CD8-positive, alpha-beta memory T cell (primary cell): ENCODE measurements around the gene CADM2. TPM values are rescaled to one million over a fixed set of nuclear protein-coding genes. Genes with fewer than 3 reads are reported as not detected.
"Not testable (repeated sequence)": the region's sequence is repeated elsewhere in the genome, so short reads cannot be mapped to it uniquely, and the experiment has no call there.

Experiments
- CTCF ChIA-PET: fragments of 350-600 bp; sonication (Branson Sonifier 250); formaldehyde crosslinking; loops from one replicate; lab custom pipeline; 2021; ENCODE audit warnings: antibody characterized with exemption; lab: Charles Lee
- POLR2A ChIA-PET: fragments of 350-600 bp; sonication (Branson Sonifier 250); formaldehyde crosslinking; loops from one replicate; lab custom pipeline; 2021; ENCODE audit warnings: antibody characterized with exemption; lab: Charles Lee
- DNase-seq, 5 donors: peaks; one replicate each; pipeline versions ENCODE4 v3.0.0 to v3.0.0-alpha.2; 2020 to 2022; ENCODE audit warnings: mixed read lengths in 1 of 5
- H3K27ac ChIP-seq: one replicate; pipeline ENCODE4 v1.7.0; 2013; ENCODE audit warnings: low read depth, mild to moderate bottlenecking, low read length, moderate library complexity
- H3K27me3 ChIP-seq: 2 replicates; pipeline ENCODE4 v1.7.0; 2013; ENCODE audit warnings: low read length, mild to moderate bottlenecking; ENCODE audit not compliant: insufficient read depth, poor library complexity, severe bottlenecking
- H3K36me3 ChIP-seq: 2 replicates; pipeline ENCODE4 v1.7.0; 2013; ENCODE audit warnings: mild to moderate bottlenecking, low read length, moderate library complexity; ENCODE audit not compliant: insufficient read depth
- H3K4me1 ChIP-seq: 2 replicates; pipeline ENCODE4 v1.7.0; 2013; ENCODE audit warnings: mild to moderate bottlenecking, low read length, moderate library complexity; ENCODE audit not compliant: insufficient read depth
- H3K4me3 ChIP-seq: 2 replicates; pipeline ENCODE4 v1.7.0; 2013; ENCODE audit warnings: mild to moderate bottlenecking, low read length
- H3K9me3 ChIP-seq: 2 replicates; pipeline ENCODE4 v1.7.0; 2013; ENCODE audit warnings: mild to moderate bottlenecking, low read length
- H3K27ac Mint-ChIP-seq, 8 donors: one replicate each; pipeline ENCODE4 v1.8.0; 2020 to 2021; ENCODE audit warnings: mixed read lengths in 8 of 8, mild to moderate bottlenecking in 6 of 8, inconsistent platforms in 3 of 8, moderate library complexity in 3 of 8
- H3K27me3 Mint-ChIP-seq, 2 donors: one replicate each; pipeline ENCODE4 v1.8.0; 2020 to 2021; ENCODE audit warnings: mixed read lengths in 2 of 2, mild to moderate bottlenecking in 1 of 2, moderate library complexity in 1 of 2
- H3K36me3 Mint-ChIP-seq, 3 donors: one replicate each; pipeline ENCODE4 v1.8.0; 2020 to 2021; ENCODE audit warnings: mixed read lengths in 3 of 3, inconsistent platforms in 1 of 3, mild to moderate bottlenecking in 1 of 3
- H3K4me1 Mint-ChIP-seq, 3 donors: one replicate each; pipeline ENCODE4 v1.8.0; 2020 to 2021; ENCODE audit warnings: mixed read lengths in 3 of 3, inconsistent platforms in 1 of 3, mild to moderate bottlenecking in 1 of 3
- H3K4me3 Mint-ChIP-seq, 7 donors: one replicate each; pipeline ENCODE4 v1.8.0; 2020 to 2021; ENCODE audit warnings: mixed read lengths in 7 of 7, mild to moderate bottlenecking in 6 of 7, moderate library complexity in 4 of 7, inconsistent platforms in 2 of 7
- H3K9me3 Mint-ChIP-seq, 5 donors: one replicate each; pipeline ENCODE4 v1.8.0; 2020 to 2022; ENCODE audit warnings: mixed read lengths in 5 of 5, mild to moderate bottlenecking in 3 of 5, moderate library complexity in 2 of 5, inconsistent platforms in 1 of 5
- polyA plus RNA-seq: library from polyadenylated mRNA; unstranded; fragments of 300-500 nt; fragmentation: Illumina TruSeq; gene quantifications from one replicate; pipeline ENCODE4 v1.2.3, GENCODE V29; 2021
- total RNA-seq, 2 experiments: library from RNA; stranded (reverse); gene quantifications; one replicate each; pipeline ENCODE4 v1.2.3, GENCODE V29; 2021

The CADM2 gene
- total and polyA plus RNA-seq, 3 experiments from 2014 or later: 0.22 to 0.27 TPM; not detected in 1

- CTCF ChIA-PET: no interaction called here
- POLR2A ChIA-PET: no interaction called here
Measured at GRCh38 chr3:85148036-85148435, 189.2 kb downstream of the CADM2 start.

GRCh38 chr3:85151555-85151954, 192.8 kb downstream of the CADM2 start:
- Histone ChIP-seq H3K36me3 (no peaks in the 10 kb centered on the region), H3K4me1 (no peaks in the 10 kb centered on the region), H3K4me3 (no peak overlapping the region), H3K27me3 (no peaks in the 10 kb centered on the region), H3K9me3 (no peaks in the 10 kb centered on the region), H3K27ac (no peak overlapping the region)
- peaks cover 5 to 17% (median 12%) of the 10 kb centered on the region in 5 donors for H3K9me3 Mint-ChIP-seq
- H3K36me3 Mint-ChIP-seq: peaks cover 0 to 3% (median 0%) of the 10 kb centered on the region in 3 donors
- no peak overlapping the region for H3K4me3 Mint-ChIP-seq
- no peak overlapping the region for H3K27ac Mint-ChIP-seq
- no peaks in the 10 kb centered on the region for H3K27me3 Mint-ChIP-seq
- DNase-seq: no peak
- ChIA-PET CTCF (no interaction called here), POLR2A (no interaction called here)
- no peaks in the 10 kb centered on the region for H3K4me1 Mint-ChIP-seq

More at GRCh38 chr3:85148036-85148435, 189.2 kb downstream of the CADM2 start:
- Mint-ChIP-seq H3K4me1 (no peaks in the 10 kb centered on the region), H3K36me3 (peaks cover 0 to 4% (median 0%) of the 10 kb centered on the region in 3 donors), H3K4me3 (no peak overlapping the region), H3K9me3 (peaks cover 7 to 24% (median 13%) of the 10 kb centered on the region in 5 donors), H3K27ac (no peak overlapping the region), H3K27me3 (no peaks in the 10 kb centered on the region)
- Histone ChIP-seq H3K36me3 (no peaks in the 10 kb centered on the region), H3K4me1 (no peaks in the 10 kb centered on the region), H3K4me3 (no peak overlapping the region), H3K27ac (no peak overlapping the region), H3K9me3 (no peaks in the 10 kb centered on the region), H3K27me3 (no peaks in the 10 kb centered on the region)
- DNase-seq: no peak

GRCh38 chr3:85153279-85153678, 194.5 kb downstream of the CADM2 start:
- H3K4me3 Mint-ChIP-seq, H3K27ac Mint-ChIP-seq, H3K36me3 Mint-ChIP-seq, H3K9me3 ChIP-seq, H3K4me1 ChIP-seq, H3K27ac ChIP-seq, H3K4me1 Mint-ChIP-seq, DNase-seq, H3K27me3 Mint-ChIP-seq, H3K36me3 ChIP-seq, H3K4me3 ChIP-seq, POLR2A ChIA-PET, CTCF ChIA-PET, H3K27me3 ChIP-seq: not testable (repeated sequence)
- H3K9me3 Mint-ChIP-seq: peaks cover 4 to 14% (median 9%) of the 10 kb centered on the region in 5 donors

- ChIA-PET CTCF (no interaction called here), POLR2A (no interaction called here)
- peaks cover 3 to 41% (median 8%) of the 10 kb centered on the region in 5 donors for H3K9me3 Mint-ChIP-seq
- Histone ChIP-seq H3K36me3 (no peaks in the 10 kb centered on the region), H3K4me3 (no peak overlapping the region), H3K27ac (no peak overlapping the region), H3K27me3 (no peaks in the 10 kb centered on the region), H3K4me1 (no peaks in the 10 kb centered on the region), H3K9me3 (no peaks in the 10 kb centered on the region)
- H3K27me3 Mint-ChIP-seq: no peaks in the 10 kb centered on the region
- no peak overlapping the region for H3K27ac Mint-ChIP-seq
- no peak overlapping the region for H3K4me3 Mint-ChIP-seq
- no peaks in the 10 kb centered on the region for H3K36me3 Mint-ChIP-seq
- no peaks in the 10 kb centered on the region for H3K4me1 Mint-ChIP-seq
- no peak for DNase-seq
Measured at GRCh38 chr3:85159376-85159775, 200.6 kb downstream of the CADM2 start.

GRCh38 chr3:85161544-85161943, 202.8 kb downstream of the CADM2 start:
- DNase-seq: no peak

GRCh38 chr3:85162905-85163304, 204.1 kb downstream of the CADM2 start:
- Mint-ChIP-seq H3K36me3 (no peaks in the 10 kb centered on the region), H3K9me3 (peaks cover 3 to 41% (median 8%) of the 10 kb centered on the region in 5 donors), H3K4me3 (no peak overlapping the region), H3K27me3 (no peaks in the 10 kb centered on the region), H3K27ac (no peak overlapping the region), H3K4me1 (no peaks in the 10 kb centered on the region)
- no peaks in the 10 kb centered on the region for H3K4me1 ChIP-seq
- POLR2A ChIA-PET: no interaction called here
- H3K27me3 ChIP-seq: no peaks in the 10 kb centered on the region
- no peaks in the 10 kb centered on the region for H3K9me3 ChIP-seq
- CTCF ChIA-PET: no interaction called here
- H3K4me3 ChIP-seq: no peak overlapping the region
- H3K36me3 ChIP-seq: no peaks in the 10 kb centered on the region
- no peak overlapping the region for H3K27ac ChIP-seq
- DNase-seq: no peak

More at GRCh38 chr3:85161544-85161943, 202.8 kb downstream of the CADM2 start:
- Histone ChIP-seq H3K4me3 (no peak overlapping the region), H3K9me3 (no peaks in the 10 kb centered on the region), H3K4me1 (no peaks in the 10 kb centered on the region), H3K27me3 (no peaks in the 10 kb centered on the region), H3K36me3 (no peaks in the 10 kb centered on the region), H3K27ac (no peak overlapping the region)
- no peaks in the 10 kb centered on the region for H3K27me3 Mint-ChIP-seq
- no peaks in the 10 kb centered on the region for H3K4me1 Mint-ChIP-seq
- ChIA-PET POLR2A (no interaction called here), CTCF (no interaction called here)
- H3K4me3 Mint-ChIP-seq: no peak overlapping the region
- no peaks in the 10 kb centered on the region for H3K36me3 Mint-ChIP-seq
- H3K27ac Mint-ChIP-seq: no peak overlapping the region
- peaks cover 3 to 41% (median 8%) of the 10 kb centered on the region in 5 donors for H3K9me3 Mint-ChIP-seq

GRCh38 chr3:85164436-85164835, 205.6 kb downstream of the CADM2 start:
- Histone ChIP-seq H3K27me3 (no peaks in the 10 kb centered on the region), H3K4me3 (no peak overlapping the region), H3K9me3 (no peaks in the 10 kb centered on the region), H3K27ac (no peak overlapping the region), H3K36me3 (no peaks in the 10 kb centered on the region), H3K4me1 (no peaks in the 10 kb centered on the region)
- DNase-seq: no peak
- Mint-ChIP-seq H3K27ac (no peak overlapping the region), H3K4me3 (no peak overlapping the region), H3K27me3 (no peaks in the 10 kb centered on the region), H3K36me3 (no peaks in the 10 kb centered on the region), H3K9me3 (peaks cover 0 to 35% (median 8%) of the 10 kb centered on the region in 5 donors), H3K4me1 (no peaks in the 10 kb centered on the region)
- CTCF ChIA-PET: no interaction called here
- POLR2A ChIA-PET: no interaction called here

GRCh38 chr3:85167576-85167975, 208.8 kb downstream of the CADM2 start:
- Mint-ChIP-seq H3K27ac (no peak overlapping the region), H3K27me3 (no peaks in the 10 kb centered on the region), H3K4me1 (no peaks in the 10 kb centered on the region), H3K4me3 (no peak overlapping the region), H3K9me3 (peaks cover 0 to 20% (median 3%) of the 10 kb centered on the region in 5 donors), H3K36me3 (no peaks in the 10 kb centered on the region)
- Histone ChIP-seq H3K9me3 (no peaks in the 10 kb centered on the region), H3K4me3 (no peak overlapping the region), H3K36me3 (no peaks in the 10 kb centered on the region), H3K27me3 (no peaks in the 10 kb centered on the region), H3K4me1 (no peaks in the 10 kb centered on the region), H3K27ac (no peak overlapping the region)
- DNase-seq: no peak
- CTCF ChIA-PET: no interaction called here
- POLR2A ChIA-PET: no interaction called here

- H3K27ac Mint-ChIP-seq: no peak overlapping the region
- POLR2A ChIA-PET: no interaction called here
- H3K9me3 ChIP-seq: peaks cover 4% of the 10 kb centered on the region
Measured at GRCh38 chr3:85170646-85171045, 211.9 kb downstream of the CADM2 start.

More at GRCh38 chr3:85170646-85171045, 211.9 kb downstream of the CADM2 start:
- no peaks in the 10 kb centered on the region for H3K4me1 Mint-ChIP-seq
- H3K4me3 Mint-ChIP-seq: no peak overlapping the region
- no peak for DNase-seq
- Histone ChIP-seq H3K27ac (no peak overlapping the region), H3K27me3 (no peaks in the 10 kb centered on the region), H3K4me3 (no peak overlapping the region), H3K4me1 (no peaks in the 10 kb centered on the region), H3K36me3 (no peaks in the 10 kb centered on the region)
- peaks cover 0 to 14% (median 5%) of the 10 kb centered on the region in 5 donors for H3K9me3 Mint-ChIP-seq
- no peaks in the 10 kb centered on the region for H3K27me3 Mint-ChIP-seq
- CTCF ChIA-PET: no interaction called here
- H3K36me3 Mint-ChIP-seq: no peaks in the 10 kb centered on the region
